Glutamatergic neuron (in vitro differentiated cells): Measurements from ENCODE around the gene STK10. TPM values are rescaled to one million over a fixed set of nuclear protein-coding genes. Genes with fewer than 3 reads are reported as not detected.

Experiments
- DNase-seq: peaks from one replicate; pipeline ENCODE4 v3.0.0; 2022
- H3K27ac Mint-ChIP-seq: one replicate; pipeline ENCODE4 v1.8.0; 2020; ENCODE audit warnings: mild to moderate bottlenecking, mixed read lengths, inconsistent platforms; ENCODE audit not compliant: unreplicated experiment
- H3K27me3 Mint-ChIP-seq: one replicate; pipeline ENCODE4 v1.8.0; 2020; ENCODE audit warnings: mild to moderate bottlenecking, moderate library complexity, mixed read lengths, inconsistent platforms; ENCODE audit not compliant: unreplicated experiment
- H3K36me3 Mint-ChIP-seq: one replicate; pipeline ENCODE4 v1.8.0; 2020; ENCODE audit warnings: mild to moderate bottlenecking, mixed read lengths, inconsistent platforms; ENCODE audit not compliant: unreplicated experiment
- H3K4me1 Mint-ChIP-seq: one replicate; pipeline ENCODE4 v1.8.0; 2020; ENCODE audit warnings: mild to moderate bottlenecking, low read depth, mixed read lengths, inconsistent platforms; ENCODE audit not compliant: unreplicated experiment
- H3K4me3 Mint-ChIP-seq: one replicate; pipeline ENCODE4 v1.8.0; 2020; ENCODE audit warnings: mild to moderate bottlenecking, mixed read lengths, inconsistent platforms; ENCODE audit not compliant: unreplicated experiment
- H3K9me3 Mint-ChIP-seq: one replicate; pipeline ENCODE4 v1.8.0; 2020; ENCODE audit warnings: mild to moderate bottlenecking, moderate library complexity, mixed read lengths, inconsistent platforms; ENCODE audit not compliant: unreplicated experiment
- total RNA-seq: library from RNA; stranded (reverse); fragmentation: NEBNext Ultra II Directional; extraction: Animal tissue kit (Norgen Biotek cat#: 25700); gene quantifications from one replicate; pipeline ENCODE4 v1.2.1, GENCODE V29; 2021; ENCODE audit not compliant: unreplicated experiment
- TF ChIP-seq, protein P1 (sequence below): fragments of 200-600 bp; sonication (generic); IDR thresholded peaks from one replicate; pipeline ENCODE4 v1.5.0; 2021; ENCODE audit not compliant: partially characterized antibody, unreplicated experiment

The STK10 gene
- total RNA-seq, 1 donor from 2014 or later, result 84.7 TPM

GRCh38 chr5:172110260-172110815 is 77.7 kb downstream of the STK10 start:
- H3K27me3 Mint-ChIP-seq, result peaks cover 8% of the 10 kb centered on the region
- H3K9me3 Mint-ChIP-seq, result peaks cover 9% of the 10 kb centered on the region
- peak overlapping the region; percentile 17 for H3K27ac Mint-ChIP-seq
- DNase-seq, result no peak
- no peak overlapping the region for H3K4me3 Mint-ChIP-seq
- peaks cover 36% of the 10 kb centered on the region for H3K4me1 Mint-ChIP-seq
- TF ChIP-seq, protein P1, sequence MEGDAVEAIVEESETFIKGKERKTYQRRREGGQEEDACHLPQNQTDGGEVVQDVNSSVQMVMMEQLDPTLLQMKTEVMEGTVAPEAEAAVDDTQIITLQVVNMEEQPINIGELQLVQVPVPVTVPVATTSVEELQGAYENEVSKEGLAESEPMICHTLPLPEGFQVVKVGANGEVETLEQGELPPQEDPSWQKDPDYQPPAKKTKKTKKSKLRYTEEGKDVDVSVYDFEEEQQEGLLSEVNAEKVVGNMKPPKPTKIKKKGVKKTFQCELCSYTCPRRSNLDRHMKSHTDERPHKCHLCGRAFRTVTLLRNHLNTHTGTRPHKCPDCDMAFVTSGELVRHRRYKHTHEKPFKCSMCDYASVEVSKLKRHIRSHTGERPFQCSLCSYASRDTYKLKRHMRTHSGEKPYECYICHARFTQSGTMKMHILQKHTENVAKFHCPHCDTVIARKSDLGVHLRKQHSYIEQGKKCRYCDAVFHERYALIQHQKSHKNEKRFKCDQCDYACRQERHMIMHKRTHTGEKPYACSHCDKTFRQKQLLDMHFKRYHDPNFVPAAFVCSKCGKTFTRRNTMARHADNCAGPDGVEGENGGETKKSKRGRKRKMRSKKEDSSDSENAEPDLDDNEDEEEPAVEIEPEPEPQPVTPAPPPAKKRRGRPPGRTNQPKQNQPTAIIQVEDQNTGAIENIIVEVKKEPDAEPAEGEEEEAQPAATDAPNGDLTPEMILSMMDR, result no peak
- H3K36me3 Mint-ChIP-seq, result no peaks in the 10 kb centered on the region

GRCh38 chr5:172109749-172110148 is 78.3 kb downstream of the STK10 start:
- H3K36me3 Mint-ChIP-seq, result no peaks in the 10 kb centered on the region
- H3K27ac Mint-ChIP-seq, result no peak overlapping the region
- peaks cover 14% of the 10 kb centered on the region for H3K9me3 Mint-ChIP-seq
- peaks cover 37% of the 10 kb centered on the region for H3K4me1 Mint-ChIP-seq
- TF ChIP-seq, protein P1, result no peak
- H3K27me3 Mint-ChIP-seq, result peaks cover 7% of the 10 kb centered on the region
- no peak for DNase-seq
- no peak overlapping the region for H3K4me3 Mint-ChIP-seq

DNA sequence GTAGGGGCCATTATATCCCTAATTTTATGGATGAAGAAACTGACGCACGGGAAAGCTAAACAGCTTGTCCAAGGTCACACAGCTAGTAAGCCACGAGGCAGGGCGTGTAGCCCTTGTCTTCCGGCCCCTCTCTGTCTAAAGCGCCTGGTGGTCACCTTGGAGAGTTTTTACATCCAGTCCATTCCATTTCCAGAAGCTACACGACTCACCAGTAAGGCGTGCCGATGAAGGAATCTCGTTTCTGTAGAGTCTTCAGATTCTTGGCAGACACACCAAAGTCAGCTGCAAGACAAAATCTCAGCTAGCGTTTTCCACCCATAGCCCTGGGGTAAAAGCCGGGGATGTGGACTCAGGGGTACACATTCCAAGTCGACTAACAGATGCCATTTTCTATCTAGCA is 80.5 kb downstream of the STK10 start:
- no peaks in the 10 kb centered on the region for H3K36me3 Mint-ChIP-seq
- H3K9me3 Mint-ChIP-seq, result peaks cover 21% of the 10 kb centered on the region
- no peak overlapping the region for H3K27ac Mint-ChIP-seq
- TF ChIP-seq, protein P1, result no peak
- no peak overlapping the region for H3K4me3 Mint-ChIP-seq
- peaks cover 47% of the 10 kb centered on the region for H3K4me1 Mint-ChIP-seq
- peaks cover 9% of the 10 kb centered on the region for H3K27me3 Mint-ChIP-seq
- DNase-seq, result no peak

GRCh38 chr5:172106511-172107356 is 81.3 kb downstream of the STK10 start:
- peak overlapping the region; percentile 47 for H3K4me3 Mint-ChIP-seq
- H3K27ac Mint-ChIP-seq, result peak overlapping the region; percentile 59
- H3K36me3 Mint-ChIP-seq, result no peaks in the 10 kb centered on the region
- H3K27me3 Mint-ChIP-seq, result peaks cover 12% of the 10 kb centered on the region
- TF ChIP-seq, protein P1, result peak; percentile 95
- peak; percentile 88 for DNase-seq
- H3K4me1 Mint-ChIP-seq, result peaks cover 54% of the 10 kb centered on the region
- peaks cover 25% of the 10 kb centered on the region for H3K9me3 Mint-ChIP-seq

DNA sequence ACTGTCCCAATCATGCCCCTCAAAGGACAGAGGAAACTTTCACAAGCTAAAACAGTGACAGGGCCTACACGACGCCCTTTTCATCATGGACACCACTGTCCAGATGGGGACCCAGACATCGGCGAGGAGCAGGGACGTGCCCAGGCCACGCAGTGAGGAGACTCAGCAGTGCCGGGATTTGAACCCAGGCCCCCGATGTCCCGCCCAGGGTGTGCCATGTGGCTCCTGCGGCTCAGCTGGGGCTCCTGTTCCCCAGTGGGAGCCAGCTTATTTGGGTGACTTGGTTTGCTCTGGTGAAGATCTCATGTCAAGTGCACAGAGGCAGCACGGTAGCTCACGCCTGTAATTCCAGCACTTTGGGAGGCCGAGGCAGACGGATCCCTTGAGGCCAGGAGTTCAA is 82.2 kb downstream of the STK10 start:
- H3K27ac Mint-ChIP-seq, result peak overlapping the region; percentile 99
- peaks cover 54% of the 10 kb centered on the region for H3K4me1 Mint-ChIP-seq
- peaks cover 28% of the 10 kb centered on the region for H3K9me3 Mint-ChIP-seq
- TF ChIP-seq, protein P1, result no peak
- H3K4me3 Mint-ChIP-seq, result peak overlapping the region; percentile 74
- DNase-seq, result no peak
- H3K27me3 Mint-ChIP-seq, result peaks cover 18% of the 10 kb centered on the region
- no peaks in the 10 kb centered on the region for H3K36me3 Mint-ChIP-seq
